Tibial nerve (tissue), 4 donors: ENCODE results near the gene LGI2.

Experiments
- CTCF ChIP-seq, 5 experiments: fragments of 200-600 bp in 3 of 5; fragments of 450-650 bp in 2 of 5; sonication (generic) in 3 of 5; IDR thresholded peaks; one replicate each; pipeline ENCODE4 v1.5.1; 2016 to 2019; ENCODE audit warnings: antibody characterized with exemption in 5 of 5, mild to moderate bottlenecking in 3 of 5, moderate library complexity in 2 of 5
- EP300 ChIP-seq, 2 donors: sonication (generic); formaldehyde crosslinking; IDR thresholded peaks; one replicate each; pipeline ENCODE4 v1.6.1; 2017; ENCODE audit warnings: antibody characterized with exemption in 2 of 2, mild to moderate bottlenecking in 1 of 2
- POLR2A ChIP-seq, 2 donors: fragments of 450-650 bp; IDR thresholded peaks; one replicate each; pipeline ENCODE4 v1.6.1; 2017; ENCODE audit warnings: antibody characterized with exemption in 2 of 2, mild to moderate bottlenecking in 2 of 2, moderate library complexity in 2 of 2

- TF ChIP-seq CTCF (IDR thresholded peaks at IDR 0.05): no peak
- no peak for TF ChIP-seq EP300 (IDR thresholded peaks at IDR 0.05)
- TF ChIP-seq POLR2A (IDR thresholded peaks at IDR 0.05): no peak
Observed at GRCh38 chr4:25075129-25075528, 44.4 kb upstream of the LGI2 start.
